CD4-positive, CD25-positive, alpha-beta regulatory T cell (primary cell): ENCODE data around the gene NSUN7. TPM values are rescaled to one million over a fixed set of nuclear protein-coding genes. Genes with fewer than 3 reads are reported as not detected.

Source experiments
- ATAC-seq, 2 donors: fragments of 150-1000 bp; cut with Tn5 transposase; one replicate each; pipeline ENCODE4 v1.10.0; 2021; ENCODE audit warnings: low read depth in 2 of 2, moderate number of reproducible peaks in 2 of 2, moderate library complexity in 1 of 2
- DNase-seq, 3 donors: peaks; one replicate each; pipeline versions ENCODE4 v3.0.0 to v3.0.0-alpha.2; 2012 to 2022; ENCODE audit warnings: mixed read lengths in 1 of 3
- H3K27ac ChIP-seq: one replicate; pipeline ENCODE4 v1.7.0; 2013; ENCODE audit warnings: mild to moderate bottlenecking, low read length; ENCODE audit not compliant: insufficient read depth, poor library complexity, severe bottlenecking
- H3K27me3 ChIP-seq: one replicate; pipeline ENCODE4 v1.7.0; 2013; ENCODE audit warnings: low read length; ENCODE audit not compliant: control insufficient read depth, insufficient read depth
- H3K36me3 ChIP-seq: one replicate; pipeline ENCODE4 v1.7.0; 2013; ENCODE audit warnings: mild to moderate bottlenecking, low read length, moderate library complexity; ENCODE audit not compliant: control insufficient read depth, insufficient read depth
- H3K4me1 ChIP-seq: 2 replicates; pipeline ENCODE4 v1.7.0; 2013; ENCODE audit warnings: mild to moderate bottlenecking, low read length; ENCODE audit not compliant: insufficient read depth, control insufficient read depth, poor library complexity, severe bottlenecking
- H3K4me3 ChIP-seq: one replicate; pipeline ENCODE4 v1.7.0; 2013; ENCODE audit warnings: low read depth, mild to moderate bottlenecking, low read length, moderate library complexity
- H3K9me3 ChIP-seq, 2 experiments: 1 replicate in 1 of 2; 2 replicates in 1 of 2; pipeline ENCODE4 v1.7.0; 2013; ENCODE audit warnings: low read length in 2 of 2, mild to moderate bottlenecking in 1 of 2, moderate library complexity in 1 of 2; ENCODE audit not compliant: control insufficient read depth in 2 of 2
- H3K27ac Mint-ChIP-seq, 3 donors: one replicate each; pipeline ENCODE4 v1.8.0; 2020 to 2022; ENCODE audit warnings: mild to moderate bottlenecking in 3 of 3, mixed read lengths in 3 of 3, moderate library complexity in 2 of 3
- H3K27me3 Mint-ChIP-seq: one replicate; pipeline ENCODE4 v1.8.0; 2022; ENCODE audit warnings: mild to moderate bottlenecking, mixed read lengths
- H3K36me3 Mint-ChIP-seq: one replicate; pipeline ENCODE4 v1.8.0; 2020; ENCODE audit warnings: mixed read lengths
- H3K4me1 Mint-ChIP-seq, 4 donors: one replicate each; pipeline ENCODE4 v1.8.0; 2020 to 2022; ENCODE audit warnings: mixed read lengths in 4 of 4, mild to moderate bottlenecking in 1 of 4
- H3K4me3 Mint-ChIP-seq, 4 donors: one replicate each; pipeline ENCODE4 v1.8.0; 2020 to 2022; ENCODE audit warnings: mild to moderate bottlenecking in 4 of 4, mixed read lengths in 4 of 4, moderate library complexity in 3 of 4
- H3K9me3 Mint-ChIP-seq, 7 donors: one replicate each; pipeline ENCODE4 v1.8.0; 2020 to 2022; ENCODE audit warnings: mixed read lengths in 7 of 7, mild to moderate bottlenecking in 3 of 7, moderate library complexity in 2 of 7
- polyA plus RNA-seq, 4 donors: library from polyadenylated mRNA; unstranded; fragments of 300-500 nt; fragmentation: Illumina TruSeq; gene quantifications; one replicate each; pipeline ENCODE4 v1.2.3, GENCODE V29; 2021
- total RNA-seq: library from RNA; stranded (reverse); gene quantifications from one replicate; pipeline ENCODE4 v1.2.3, GENCODE V29; 2022

NSUN7 gene
- total and polyA plus RNA-seq, 5 donors from 2014 or later = 0.59 TPM; not detected in 4

- H3K4me3 ChIP-seq = no peak overlapping the region
- Mint-ChIP-seq H3K4me1 (peaks cover 3 to 22% (median 10%) of the 10 kb centered on the region in 4 donors), H3K27ac (no peak overlapping the region), H3K36me3 (no peaks in the 10 kb centered on the region), H3K27me3 (peaks cover 11% of the 10 kb centered on the region), H3K4me3 (no peak overlapping the region), H3K9me3 (peaks cover 0 to 2% (median 0%) of the 10 kb centered on the region in 7 donors)
- H3K36me3 ChIP-seq = no peaks in the 10 kb centered on the region
- no peaks in the 10 kb centered on the region for H3K4me1 ChIP-seq
- H3K9me3 ChIP-seq = no peaks in the 10 kb centered on the region
- H3K27me3 ChIP-seq = no peaks in the 10 kb centered on the region
- ATAC-seq (no peak), DNase-seq (no peak)
- no peak overlapping the region for H3K27ac ChIP-seq
Measured at GRCh38 chr4:40728333-40728732, 21.4 kb upstream of the NSUN7 start.

- H3K27me3 ChIP-seq = no peaks in the 10 kb centered on the region
- no peak overlapping the region for H3K4me3 ChIP-seq
- no peak overlapping the region for H3K27ac Mint-ChIP-seq
- no peak for ATAC-seq
- no peaks in the 10 kb centered on the region for H3K4me1 ChIP-seq
- H3K9me3 Mint-ChIP-seq = peaks cover 0 to 3% (median 0%) of the 10 kb centered on the region in 7 donors
- peaks cover 11% of the 10 kb centered on the region for H3K27me3 Mint-ChIP-seq
- H3K36me3 ChIP-seq = no peaks in the 10 kb centered on the region
- no peak for DNase-seq
- H3K36me3 Mint-ChIP-seq = no peaks in the 10 kb centered on the region
- no peak overlapping the region for H3K4me3 Mint-ChIP-seq
- H3K9me3 ChIP-seq = no peaks in the 10 kb centered on the region
- H3K27ac ChIP-seq = no peak overlapping the region
- peaks cover 3 to 15% (median 10%) of the 10 kb centered on the region in 4 donors for H3K4me1 Mint-ChIP-seq
Measured at GRCh38 chr4:40729555-40729954, 20.2 kb upstream of the NSUN7 start.

GRCh38 chr4:40730091-40730679, 19.6 kb upstream of the NSUN7 start:
- Mint-ChIP-seq H3K27ac (no peak overlapping the region), H3K4me3 (no peak overlapping the region), H3K36me3 (no peaks in the 10 kb centered on the region)

GRCh38 chr4:40731361-40731760, 18.4 kb upstream of the NSUN7 start:
- no peaks in the 10 kb centered on the region for H3K9me3 ChIP-seq
- Mint-ChIP-seq H3K27me3 (peaks cover 7% of the 10 kb centered on the region), H3K36me3 (no peaks in the 10 kb centered on the region), H3K27ac (no peak overlapping the region), H3K9me3 (peaks cover 0 to 3% (median 0%) of the 10 kb centered on the region in 7 donors), H3K4me3 (no peak overlapping the region), H3K4me1 (peaks cover 3 to 15% (median 10%) of the 10 kb centered on the region in 4 donors)
- ATAC-seq (no peak), DNase-seq (no peak)
- H3K27ac ChIP-seq = no peak overlapping the region
- no peaks in the 10 kb centered on the region for H3K27me3 ChIP-seq
- no peaks in the 10 kb centered on the region for H3K4me1 ChIP-seq
- H3K36me3 ChIP-seq = no peaks in the 10 kb centered on the region
- H3K4me3 ChIP-seq = no peak overlapping the region

More at GRCh38 chr4:40730091-40730679, 19.6 kb upstream of the NSUN7 start:
- no peak overlapping the region for H3K4me3 ChIP-seq
- H3K4me1 ChIP-seq = no peaks in the 10 kb centered on the region
- Mint-ChIP-seq H3K4me1 (peaks cover 3 to 15% (median 10%) of the 10 kb centered on the region in 4 donors), H3K9me3 (peaks cover 0 to 3% (median 0%) of the 10 kb centered on the region in 7 donors), H3K27me3 (peaks cover 7% of the 10 kb centered on the region)
- no peaks in the 10 kb centered on the region for H3K9me3 ChIP-seq
- no peak overlapping the region for H3K27ac ChIP-seq
- no peaks in the 10 kb centered on the region for H3K27me3 ChIP-seq
- ATAC-seq (no peak), DNase-seq (no peak)
- no peaks in the 10 kb centered on the region for H3K36me3 ChIP-seq

- Histone ChIP-seq H3K9me3 (no peaks in the 10 kb centered on the region), H3K36me3 (no peaks in the 10 kb centered on the region), H3K27ac (no peak overlapping the region), H3K27me3 (no peaks in the 10 kb centered on the region), H3K4me1 (no peaks in the 10 kb centered on the region), H3K4me3 (no peak overlapping the region)
- ATAC-seq (peak in 1 of 2 donors; percentile 37), DNase-seq (peak in 1 of 3 donors; percentile 54)
- peak overlapping the region in 1 of 4 donors; percentile 3 for H3K4me3 Mint-ChIP-seq
- H3K9me3 Mint-ChIP-seq = peaks cover 0 to 3% (median 0%) of the 10 kb centered on the region in 7 donors
- H3K27me3 Mint-ChIP-seq = peaks cover 6% of the 10 kb centered on the region
- H3K36me3 Mint-ChIP-seq = no peaks in the 10 kb centered on the region
- peaks cover 3 to 15% (median 10%) of the 10 kb centered on the region in 4 donors for H3K4me1 Mint-ChIP-seq
- H3K27ac Mint-ChIP-seq = peak overlapping the region in 2 of 3 donors; percentile 39 to 64
Measured at GRCh38 chr4:40731792-40732245, 17.9 kb upstream of the NSUN7 start.

DNA sequence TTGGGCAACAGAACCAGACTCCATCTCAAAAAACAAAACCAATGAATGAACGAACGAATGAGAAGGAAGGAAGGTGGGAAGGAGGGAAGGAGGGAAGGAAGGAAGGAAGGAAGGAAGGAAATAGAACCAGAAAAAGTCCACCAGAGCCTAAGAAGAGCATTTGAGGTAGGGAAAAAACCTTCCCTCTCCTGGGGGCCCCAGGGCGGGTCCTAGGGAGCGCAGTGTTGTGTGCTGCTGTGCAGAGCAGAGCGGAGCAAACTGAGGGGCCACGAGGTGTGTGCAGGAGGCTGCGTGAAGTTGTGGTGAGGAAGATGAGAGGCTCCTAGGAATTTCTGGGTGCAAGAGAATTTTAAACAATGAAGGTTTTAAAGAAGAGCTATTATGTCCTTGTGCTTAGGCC, 16.0 kb upstream of the NSUN7 start:
- Mint-ChIP-seq H3K27ac (no peak overlapping the region), H3K4me1 (peaks cover 3 to 15% (median 10%) of the 10 kb centered on the region in 4 donors), H3K27me3 (peaks cover 10% of the 10 kb centered on the region), H3K36me3 (no peaks in the 10 kb centered on the region), H3K9me3 (peaks cover 0 to 3% (median 0%) of the 10 kb centered on the region in 7 donors), H3K4me3 (no peak overlapping the region)
- ATAC-seq (no peak), DNase-seq (no peak)
- H3K36me3 ChIP-seq = no peaks in the 10 kb centered on the region
- H3K27me3 ChIP-seq = no peaks in the 10 kb centered on the region
- no peak overlapping the region for H3K27ac ChIP-seq
- H3K4me3 ChIP-seq = no peak overlapping the region
- H3K4me1 ChIP-seq = no peaks in the 10 kb centered on the region
- H3K9me3 ChIP-seq = no peaks in the 10 kb centered on the region

- H3K36me3 ChIP-seq = no peaks in the 10 kb centered on the region
- Mint-ChIP-seq H3K9me3 (peaks cover 0 to 3% (median 0%) of the 10 kb centered on the region in 7 donors), H3K4me3 (no peak overlapping the region), H3K4me1 (peaks cover 3 to 15% (median 10%) of the 10 kb centered on the region in 4 donors), H3K27me3 (peaks cover 10% of the 10 kb centered on the region), H3K27ac (no peak overlapping the region), H3K36me3 (no peaks in the 10 kb centered on the region)
- H3K4me1 ChIP-seq = no peaks in the 10 kb centered on the region
- H3K27me3 ChIP-seq = peaks cover 1% of the 10 kb centered on the region
- no peak overlapping the region for H3K27ac ChIP-seq
- no peak overlapping the region for H3K4me3 ChIP-seq
- ATAC-seq (no peak), DNase-seq (no peak)
- H3K9me3 ChIP-seq = no peaks in the 10 kb centered on the region
Measured at GRCh38 chr4:40734497-40734896, 15.3 kb upstream of the NSUN7 start.

DNA sequence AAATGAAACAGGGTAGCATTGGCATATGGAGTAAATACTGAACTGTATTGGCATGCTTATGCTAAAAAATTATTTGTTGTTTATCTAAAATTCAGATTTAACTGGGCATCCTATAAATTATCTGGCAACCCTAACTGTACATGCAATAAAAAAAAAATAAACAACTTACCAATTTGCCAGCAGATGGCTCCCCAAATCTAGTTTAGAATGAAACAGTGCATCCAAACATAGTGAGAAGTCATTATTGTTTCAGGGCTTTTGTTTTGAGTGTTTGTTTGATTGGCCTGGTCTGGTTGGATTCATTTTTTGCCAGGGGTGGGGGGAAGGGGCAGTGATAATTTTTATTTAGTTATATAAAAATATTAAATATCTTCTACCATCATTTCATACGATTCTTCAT, 12.8 kb upstream of the NSUN7 start:
- H3K4me3 ChIP-seq = no peak overlapping the region

More for the DNA sequence above, 12.8 kb upstream of the NSUN7 start:
- ATAC-seq (no peak), DNase-seq (peak in 1 of 3 donors; percentile 54)
- Mint-ChIP-seq H3K27ac (no peak overlapping the region), H3K4me3 (no peak overlapping the region), H3K4me1 (peaks cover 0 to 10% (median 5%) of the 10 kb centered on the region in 4 donors), H3K36me3 (no peaks in the 10 kb centered on the region), H3K27me3 (peaks cover 24% of the 10 kb centered on the region), H3K9me3 (peaks cover 0 to 3% (median 0%) of the 10 kb centered on the region in 7 donors)
- no peaks in the 10 kb centered on the region for H3K4me1 ChIP-seq
- no peaks in the 10 kb centered on the region for H3K36me3 ChIP-seq
- H3K9me3 ChIP-seq = no peaks in the 10 kb centered on the region
- H3K27ac ChIP-seq = no peak overlapping the region
- H3K27me3 ChIP-seq = peaks cover 3% of the 10 kb centered on the region
